Sigmoid colon (tissue), 7 donors: ENCODE measurements around the gene MAP3K6. TPM values are rescaled to one million over a fixed set of nuclear protein-coding genes. Genes with fewer than 3 reads are reported as not detected.

ENCODE experiments used
- DNase-seq: peaks from one replicate; pipeline ENCODE4 v3.0.0-alpha.2; 2019
- H3K27ac ChIP-seq, 4 donors: fragments of 200-600 bp; sonication (generic); one replicate each; pipeline ENCODE4 v1.5.1; 2016 to 2019; ENCODE audit warnings: mild to moderate bottlenecking in 1 of 4
- H3K27me3 ChIP-seq, 3 donors: fragments of 200-600 bp; sonication (generic); one replicate each; pipeline ENCODE4 v1.5.1; 2019; ENCODE audit warnings: mild to moderate bottlenecking in 1 of 3
- H3K36me3 ChIP-seq, 4 donors: fragments of 200-600 bp; sonication (generic); one replicate each; pipeline ENCODE4 v1.5.1; 2016 to 2019
- H3K4me1 ChIP-seq, 4 donors: fragments of 200-600 bp; sonication (generic); one replicate each; pipeline ENCODE4 v1.5.1; 2017 to 2019
- H3K4me3 ChIP-seq, 4 donors: fragments of 200-600 bp; sonication (generic); one replicate each; pipeline ENCODE4 v1.5.1; 2017 to 2019; ENCODE audit warnings: mild to moderate bottlenecking in 2 of 4, moderate library complexity in 1 of 4
- H3K9me3 ChIP-seq, 4 donors: fragments of 200-600 bp in 3 of 4; sonication (generic) in 3 of 4; one replicate each; pipeline versions ENCODE4 v1.5.1 to v1.6.1; 2013 to 2019
- CTCF ChIP-seq, 4 experiments: fragments of 450-650 bp in 3 of 4; fragments of 200-600 bp in 1 of 4; IDR thresholded peaks; one replicate each; pipeline ENCODE4 v1.5.1; 2016 to 2019; ENCODE audit warnings: antibody characterized with exemption in 4 of 4, mild to moderate bottlenecking in 3 of 4, moderate library complexity in 2 of 4
- EP300 ChIP-seq, 4 donors: sonication (generic); formaldehyde crosslinking; IDR thresholded peaks; one replicate each; pipeline ENCODE4 v1.6.1; 2017; ENCODE audit warnings: antibody characterized with exemption in 4 of 4
- POLR2A ChIP-seq, 2 donors: fragments of 450-650 bp; IDR thresholded peaks; one replicate each; pipeline ENCODE4 v1.6.1; 2016; ENCODE audit warnings: antibody characterized with exemption in 2 of 2, mild to moderate bottlenecking in 2 of 2, moderate library complexity in 2 of 2
- POLR2AphosphoS5 ChIP-seq, 4 donors: sonication (generic); formaldehyde crosslinking; IDR thresholded peaks; one replicate each; pipeline ENCODE4 v1.6.1; 2017; ENCODE audit warnings: antibody characterized with exemption in 4 of 4
- WGBS, 2 donors: extraction: QIAGEN DNeasy Blood & Tissue Kit; methylation state at CpG; one replicate each; pipeline ENCODE4 v1.1.7; 2013; 5-methylcytosine and 5-hydroxymethylcytosine counted together
- intact Hi-C: fragments of 100-400 bp; cut with DNase I; formaldehyde crosslinking; loops from one replicate; pipeline ENCODE4 v1.15.1; 2023
- polyA plus RNA-seq, 3 donors: library from polyadenylated mRNA; stranded (reverse); fragments of 200-250 nt; gene quantifications; one replicate each; pipeline ENCODE4 v1.2.3, GENCODE V29; 2013
- total RNA-seq, 4 donors: library from RNA; depleted of rRNA; stranded (reverse); fragments of >200 nt; gene quantifications; one replicate each; pipeline ENCODE4 v1.1.0, GENCODE V29; 2016
- donor health status: healthy with polysubstance abuse.
- donor health status: Bipolar disorder and iron deficiency.
- donor health status: healthy.

The MAP3K6 gene
- total and polyA plus RNA-seq, 7 donors, result 3.7 to 50.4 (median 21.2) TPM

GRCh38 chr1:27358928-27359313 lies 7.8 kb downstream of the MAP3K6 start:
- 97% methylated on average over 5 of the region's 5 CpGs for WGBS, 2 donors
- TF ChIP-seq POLR2AphosphoS5 (IDR thresholded peaks at IDR 0.05) (no peak), CTCF (IDR thresholded peaks at IDR 0.05) (no peak), EP300 (IDR thresholded peaks at IDR 0.05) (no peak), POLR2A (IDR thresholded peaks at IDR 0.05) (no peak)
- H3K36me3 ChIP-seq, result peaks cover 24 to 85% (median 58%) of the 10 kb centered on the region in 4 donors

GRCh38 chr1:27358038-27358927 lies 8.5 kb downstream of the MAP3K6 start:
- H3K36me3 ChIP-seq, result peaks cover 21 to 84% (median 55%) of the 10 kb centered on the region in 4 donors
- no peak for TF ChIP-seq CTCF (IDR thresholded peaks at IDR 0.05)
- TF ChIP-seq EP300 (IDR thresholded peaks at IDR 0.05), result no peak
- TF ChIP-seq POLR2A (IDR thresholded peaks at IDR 0.05), result no peak
- no peak for TF ChIP-seq POLR2AphosphoS5 (IDR thresholded peaks at IDR 0.05)
- intact Hi-C loops, result loop anchor here (5.0 kb wide), 2 partner anchors 36 to 56 kb away; partner anchors contain the start of gene TMEM222
- no peak overlapping the region for H3K4me3 ChIP-seq
- no peak for DNase-seq
- H3K9me3 ChIP-seq, result no peaks in the 10 kb centered on the region
- 90 to 96% methylated on average over 21 of the region's 21 CpGs for WGBS, 2 donors
- H3K27ac ChIP-seq, result no peak overlapping the region
- H3K27me3 ChIP-seq, result no peaks in the 10 kb centered on the region
- H3K4me1 ChIP-seq, result peaks cover 0 to 21% (median 17%) of the 10 kb centered on the region in 4 donors

More at GRCh38 chr1:27358928-27359313, 7.8 kb downstream of the MAP3K6 start:
- H3K9me3 ChIP-seq, result no peaks in the 10 kb centered on the region
- DNase-seq, result no peak
- H3K4me3 ChIP-seq, result no peak overlapping the region
- intact Hi-C loops, result loop anchor here (5.0 kb wide), 2 partner anchors 37 to 57 kb away; partner anchors contain the start of gene TMEM222
- no peaks in the 10 kb centered on the region for H3K27me3 ChIP-seq
- no peak overlapping the region for H3K27ac ChIP-seq
- H3K4me1 ChIP-seq, result peaks cover 0 to 22% (median 18%) of the 10 kb centered on the region in 4 donors

- Histone ChIP-seq H3K27me3 (no peaks in the 10 kb centered on the region), H3K27ac (peak overlapping the region in 1 of 4 donors; percentile 33), H3K36me3 (peaks cover 13 to 80% (median 48%) of the 10 kb centered on the region in 4 donors), H3K9me3 (no peaks in the 10 kb centered on the region), H3K4me1 (peaks cover 0 to 21% (median 17%) of the 10 kb centered on the region in 4 donors), H3K4me3 (peak overlapping the region in 1 of 4 donors; percentile 29)
- TF ChIP-seq EP300 (IDR thresholded peaks at IDR 0.05) (no peak), POLR2A (IDR thresholded peaks at IDR 0.05) (no peak), CTCF (IDR thresholded peaks at IDR 0.05) (peak; percentile 92 to 99 (median 96)), POLR2AphosphoS5 (IDR thresholded peaks at IDR 0.05) (peak in 1 of 4 donors; percentile 16)
- 10 to 24% methylated on average over 40 of the region's 40 CpGs for WGBS, 2 donors
- DNase-seq, result peak; percentile 90
- intact Hi-C loops, result loop anchor here (2.0 to 5.0 kb wide), 3 partner anchors 31 to 55 kb away; partner anchors contain the start of gene TMEM222
These were observed 9.3 kb downstream of the MAP3K6 start for GRCh38 chr1:27357281-27358037.

GRCh38 chr1:27356619-27357280 lies 10.0 kb downstream of the MAP3K6 start:
- Histone ChIP-seq H3K4me1 (peaks cover 0 to 21% (median 17%) of the 10 kb centered on the region in 4 donors), H3K36me3 (peaks cover 12 to 73% (median 41%) of the 10 kb centered on the region in 4 donors), H3K27me3 (no peaks in the 10 kb centered on the region), H3K4me3 (peak overlapping the region in 1 of 4 donors; percentile 29), H3K27ac (no peak overlapping the region), H3K9me3 (no peaks in the 10 kb centered on the region)
- intact Hi-C loops, result loop anchor here (2.0 to 5.0 kb wide), 3 partner anchors 32 to 54 kb away; partner anchors contain the start of gene TMEM222
- WGBS, 2 donors, result 20 to 64% methylated on average over 37 of the region's 37 CpGs
- DNase-seq, result no peak
- TF ChIP-seq POLR2AphosphoS5 (IDR thresholded peaks at IDR 0.05) (no peak), POLR2A (IDR thresholded peaks at IDR 0.05) (no peak), CTCF (IDR thresholded peaks at IDR 0.05) (no peak), EP300 (IDR thresholded peaks at IDR 0.05) (no peak)
